Testis (tissue), 3 donors: ENCODE results near the gene SCAP. TPM values are rescaled to one million over a fixed set of nuclear protein-coding genes. Genes with fewer than 3 reads are reported as not detected.

Source experiments
- DNase-seq: peaks from one replicate; pipeline ENCODE4 v3.0.0-alpha.2; 2019
- H3K27ac ChIP-seq, 2 donors: fragments of 200-600 bp; sonication (generic); one replicate each; pipeline ENCODE4 v1.5.1; 2019
- H3K27me3 ChIP-seq: fragments of 200-600 bp; sonication (generic); one replicate; pipeline ENCODE4 v1.5.1; 2019
- H3K36me3 ChIP-seq: fragments of 200-600 bp; sonication (generic); one replicate; pipeline ENCODE4 v1.5.1; 2017; ENCODE audit warnings: low read depth; ENCODE audit errors: missing control alignments
- H3K4me1 ChIP-seq: fragments of 200-600 bp; sonication (generic); one replicate; pipeline ENCODE4 v1.5.1; 2019
- H3K4me3 ChIP-seq, 2 donors: fragments of 200-600 bp; sonication (generic); one replicate each; pipeline ENCODE4 v1.5.1; 2017 to 2019
- H3K9me3 ChIP-seq: fragments of 200-600 bp; sonication (generic); one replicate; pipeline ENCODE4 v1.5.1; 2017
- CTCF ChIP-seq, 3 experiments: fragments of 450-650 bp in 2 of 3; fragments of 200-600 bp in 1 of 3; sonication (generic) in 1 of 3; IDR thresholded peaks; one replicate each; pipeline ENCODE4 v1.5.1; 2016 to 2019; ENCODE audit warnings: antibody characterized with exemption in 3 of 3, mild to moderate bottlenecking in 2 of 3, moderate library complexity in 1 of 3
- POLR2A ChIP-seq: fragments of 450-650 bp; IDR thresholded peaks from one replicate; pipeline ENCODE4 v1.6.1; 2017; ENCODE audit warnings: antibody characterized with exemption, mild to moderate bottlenecking, moderate library complexity
- WGBS, 2 donors: methylation state at CpG; one replicate each; pipeline ENCODE4 v1.1.5; 2018; 5-methylcytosine and 5-hydroxymethylcytosine counted together
- intact Hi-C: fragments of 100-400 bp; cut with DNase I; formaldehyde crosslinking; loops from one replicate; pipeline ENCODE4 v1.15.1; 2023; ENCODE audit warnings: low total_unique reads
- polyA plus RNA-seq: library from polyadenylated mRNA; stranded (reverse); fragments of 350-450 nt; fragmentation: Illumina TruSeq; extraction: RNeasy Lipid Tissue Mini Kit (QIAGEN cat#74804); gene quantifications from one replicate; pipeline ENCODE4 v1.2.3, GENCODE V29; 2014; ENCODE audit warnings: low read depth, low replicate concordance; ENCODE audit not compliant: insufficient read depth
- total RNA-seq, 2 donors: library from RNA; depleted of rRNA; stranded (reverse); fragments of >200 nt; gene quantifications; one replicate each; pipeline ENCODE4 v1.2.3, GENCODE V29; 2016

The SCAP gene
- total and polyA plus RNA-seq, 3 donors from 2014 or later: 120 to 313 (median 276) TPM

DNA sequence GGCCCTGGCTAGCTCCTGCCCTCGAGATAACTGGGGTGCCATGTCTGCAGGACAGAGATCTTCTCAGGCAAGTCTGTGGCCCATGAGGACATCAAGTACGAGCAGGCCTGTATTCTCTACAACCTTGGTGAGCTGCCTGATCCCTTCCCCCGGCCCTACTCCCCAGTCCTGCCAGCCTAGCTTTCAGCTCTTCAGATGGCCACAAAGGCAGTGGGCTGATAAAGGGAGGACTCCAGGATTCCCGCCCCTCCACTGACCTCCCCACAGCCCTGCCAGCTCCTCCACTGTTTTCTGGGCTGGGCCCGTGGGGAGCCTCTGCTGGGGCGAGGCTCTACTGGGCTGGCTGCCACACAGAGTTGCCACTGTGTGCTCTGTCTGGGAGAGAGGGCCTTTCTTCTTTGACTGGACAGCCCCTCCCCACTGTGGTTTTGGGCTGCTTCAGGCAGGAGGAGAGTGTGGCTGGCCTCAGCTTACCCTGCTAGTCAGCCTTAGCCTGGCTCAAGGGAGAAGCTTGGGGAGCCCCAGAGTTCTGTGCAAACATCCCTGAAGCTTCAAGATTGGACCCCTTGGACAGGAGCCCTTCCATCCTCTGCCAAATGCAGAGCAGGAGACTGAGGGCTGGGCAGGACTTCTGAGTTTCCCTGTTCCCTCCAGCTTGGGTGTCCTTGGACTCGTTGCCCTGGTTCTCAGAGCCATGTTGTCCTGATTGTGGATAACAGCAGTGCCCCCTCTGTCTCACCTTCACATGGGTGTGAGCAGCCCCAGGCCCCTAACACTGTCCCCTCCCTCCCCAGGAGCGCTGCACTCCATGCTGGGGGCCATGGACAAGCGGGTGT lies 70.6 kb downstream of the SCAP start:
- no peak overlapping the region for H3K4me3 ChIP-seq
- 31 to 39% methylated on average over 7 to 9 of the region's 9 CpGs for WGBS, 2 donors
- TF ChIP-seq POLR2A (no peak), CTCF (IDR thresholded peaks at IDR 0.05) (no peak)
- no peaks in the 10 kb centered on the region for H3K9me3 ChIP-seq
- H3K27me3 ChIP-seq: no peaks in the 10 kb centered on the region
- peaks cover 29% of the 10 kb centered on the region for H3K4me1 ChIP-seq
- peak; percentile 86 for DNase-seq
- H3K36me3 ChIP-seq: no peaks in the 10 kb centered on the region
- intact Hi-C loops: no loop called here
- peak overlapping the region; percentile 50 to 75 for H3K27ac ChIP-seq

DNA sequence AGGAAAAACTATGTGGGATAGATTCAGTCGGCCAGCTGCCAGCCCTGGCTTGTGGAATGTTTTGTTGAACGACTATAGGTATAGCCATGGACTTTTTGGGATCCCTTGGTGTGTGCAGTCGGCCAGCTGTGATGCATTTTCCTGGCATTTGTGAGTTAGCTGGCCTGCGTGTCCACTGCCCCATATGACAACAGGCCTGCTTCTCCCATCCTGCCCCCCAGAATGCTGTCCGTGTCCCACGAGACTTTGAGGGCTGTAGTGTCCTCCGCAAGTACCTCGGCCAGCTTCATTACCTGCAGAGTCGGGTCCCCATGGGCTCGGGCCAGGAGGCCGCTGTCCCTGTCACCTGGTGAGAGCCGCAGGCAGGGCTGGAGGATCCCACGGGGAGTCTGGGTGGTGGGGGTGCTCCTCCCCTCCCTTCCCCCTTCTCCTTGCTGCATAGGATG lies 71.3 kb downstream of the SCAP start:
- WGBS, 2 donors: 37 to 66% methylated on average over 3 to 12 of the region's 13 CpGs
- Histone ChIP-seq H3K27me3 (no peaks in the 10 kb centered on the region), H3K9me3 (no peaks in the 10 kb centered on the region), H3K27ac (peak overlapping the region; percentile 9 to 75), H3K4me1 (peaks cover 29% of the 10 kb centered on the region), H3K4me3 (no peak overlapping the region), H3K36me3 (no peaks in the 10 kb centered on the region)
- no peak for DNase-seq
- intact Hi-C loops: no loop called here
- TF ChIP-seq POLR2A (no peak), CTCF (IDR thresholded peaks at IDR 0.05) (no peak)

- H3K4me1 ChIP-seq: peaks cover 26% of the 10 kb centered on the region
- TF ChIP-seq POLR2A: no peak
- no peak for TF ChIP-seq CTCF (IDR thresholded peaks at IDR 0.05)
- H3K27ac ChIP-seq: no peak overlapping the region
- intact Hi-C loops: no loop called here
- 87 to 91% methylated on average over 9 of the region's 9 CpGs for WGBS, 2 donors
- no peaks in the 10 kb centered on the region for H3K9me3 ChIP-seq
- DNase-seq: no peak
- no peak overlapping the region for H3K4me3 ChIP-seq
- no peaks in the 10 kb centered on the region for H3K36me3 ChIP-seq
- no peaks in the 10 kb centered on the region for H3K27me3 ChIP-seq
Observed at GRCh38 chr3:47399531-47400270, 76.0 kb downstream of the SCAP start.

DNA sequence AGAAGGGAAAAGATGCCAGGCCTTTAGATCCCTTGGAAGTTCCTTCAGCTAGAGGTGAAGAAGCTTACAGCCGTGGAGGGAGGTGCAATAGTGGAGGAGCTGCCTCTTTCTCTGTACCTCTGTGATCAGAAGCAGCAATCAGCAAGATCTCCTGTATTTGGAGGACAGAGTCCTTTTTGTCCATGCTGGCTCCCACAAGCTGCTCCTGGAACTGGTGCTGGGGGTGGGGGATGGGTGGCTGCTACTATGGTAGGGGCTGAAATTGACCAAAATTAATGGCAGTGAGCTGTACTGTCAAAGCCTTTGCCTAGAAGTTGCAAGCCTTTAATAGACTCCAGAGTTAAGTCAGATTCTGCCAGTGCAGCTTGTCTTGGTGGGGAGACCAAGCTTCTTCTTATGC lies 76.7 kb downstream of the SCAP start:
- Histone ChIP-seq H3K27me3 (no peaks in the 10 kb centered on the region), H3K9me3 (no peaks in the 10 kb centered on the region), H3K4me1 (peaks cover 26% of the 10 kb centered on the region), H3K27ac (no peak overlapping the region), H3K4me3 (no peak overlapping the region), H3K36me3 (no peaks in the 10 kb centered on the region)
- DNase-seq: no peak
- no peak for TF ChIP-seq POLR2A
- TF ChIP-seq CTCF (IDR thresholded peaks at IDR 0.05): no peak
- intact Hi-C loops: no loop called here
- 60 to 77% methylated on average over 1 of the region's 1 CpG for WGBS, 2 donors
